GM19467 (cell line): ENCODE measurements around the gene KISS1R.

ENCODE experiments used
- ATAC-seq: cut with Tn5 transposase; IDR thresholded peaks from one replicate; pipeline ENCODE4 v1.9.1; 2021; ENCODE audit warnings: mild to moderate bottlenecking, moderate library complexity; ENCODE audit not compliant: unreplicated experiment

KISS1R gene

DNA sequence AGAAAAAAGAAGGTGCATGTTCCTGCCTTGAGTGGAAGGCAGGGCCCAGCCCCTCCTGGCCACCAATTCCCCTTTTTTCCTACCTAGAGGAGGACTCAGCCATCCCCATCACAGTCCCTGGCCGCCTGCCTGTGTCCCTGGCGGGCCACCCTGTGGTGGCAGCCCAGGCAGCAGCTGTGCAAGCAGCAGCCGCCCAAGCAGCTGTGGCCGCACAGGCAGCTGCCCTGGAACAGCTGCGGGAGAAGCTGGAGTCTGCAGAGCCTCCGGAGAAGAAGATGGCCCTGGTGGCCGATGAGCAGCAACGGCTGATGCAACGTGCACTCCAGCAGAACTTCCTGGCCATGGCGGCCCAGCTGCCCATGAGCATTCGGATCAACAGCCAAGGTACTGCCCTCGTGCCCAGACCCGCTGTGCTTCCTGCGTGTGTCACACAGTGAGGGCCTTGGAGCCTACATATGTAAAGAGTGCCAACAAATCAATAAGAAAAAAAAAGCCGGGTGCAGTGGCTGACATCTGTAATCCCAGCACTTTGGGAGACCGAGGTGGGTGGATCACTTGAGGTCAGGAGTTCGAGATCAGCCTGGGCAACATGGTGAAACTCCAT lies 49.5 kb downstream of the KISS1R start:
- no peak for ATAC-seq
